T-helper 1 cell treated with Interleukin-12 subunit alpha and Interleukin-12 subunit beta and Interleukin-4 antibody, amounts not matched to agents 30 ng/mL and 1 ng/mL, for 36 hours (primary cell): ENCODE results near the gene OTUB2. TPM values are rescaled to one million over a fixed set of nuclear protein-coding genes. Genes with fewer than 3 reads are reported as not detected.

ENCODE experiments used
- intact Hi-C: fragments of 100-400 bp; cut with micrococcal nuclease; formaldehyde crosslinking; loops from one replicate; pipeline ENCODE4 v1.15.1; 2024
- total RNA-seq: library from RNA; stranded (reverse); gene quantifications from 2 replicates; pipeline ENCODE4 v1.2.3, GENCODE V29; 2022

The OTUB2 gene
- total RNA-seq, 1 donor from 2014 or later = 3.3 TPM

DNA sequence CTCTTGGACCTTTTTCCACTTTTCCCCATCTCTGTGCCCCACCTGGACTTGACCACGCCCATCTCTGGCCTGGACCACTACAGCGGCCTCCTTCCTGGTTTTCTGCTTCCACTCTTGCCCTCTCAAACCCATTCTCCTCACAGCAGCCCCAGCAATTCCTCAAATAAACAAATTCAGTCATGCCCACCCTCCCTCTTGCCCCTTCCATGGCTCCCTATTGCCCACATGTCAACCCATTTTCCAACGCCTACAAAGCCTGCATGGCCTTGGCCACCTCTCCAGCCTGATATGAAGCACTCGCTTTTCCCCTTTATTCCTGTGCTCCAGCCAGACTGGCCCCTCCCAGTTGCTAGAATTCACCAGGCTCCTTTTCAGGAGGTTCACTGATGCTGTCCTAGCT is 5.9 kb upstream of the OTUB2 start:
- intact Hi-C loops = loop anchor here (10.0 kb wide), 2 partner anchors 685 to 815 kb away; partner anchors contain the start of genes BTBD7, GON7 and UBR7

DNA sequence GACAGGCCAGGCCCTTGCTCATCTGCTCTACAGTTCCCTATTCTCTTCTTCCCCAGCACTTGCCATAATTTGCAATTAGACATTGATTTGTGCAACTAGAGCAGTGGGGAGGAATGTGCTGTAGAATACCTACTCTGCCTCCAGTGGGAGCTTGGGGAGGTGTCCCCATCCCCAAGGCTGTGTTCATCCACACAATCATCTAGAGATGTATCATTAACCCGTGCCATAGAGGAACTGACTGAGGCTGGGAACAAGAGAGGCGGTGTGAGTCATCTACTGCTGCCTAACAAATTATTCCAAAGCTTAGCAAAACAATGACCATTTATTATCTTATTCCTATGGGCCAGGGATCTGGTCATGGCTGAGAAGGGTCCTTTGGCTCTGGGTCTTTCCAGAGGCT is 5.1 kb upstream of the OTUB2 start:
- intact Hi-C loops = loop anchor here (1.0 to 10.0 kb wide), 3 partner anchors 10 to 816 kb away; partner anchors contain the start of genes BTBD7, GON7 and UBR7

DNA sequence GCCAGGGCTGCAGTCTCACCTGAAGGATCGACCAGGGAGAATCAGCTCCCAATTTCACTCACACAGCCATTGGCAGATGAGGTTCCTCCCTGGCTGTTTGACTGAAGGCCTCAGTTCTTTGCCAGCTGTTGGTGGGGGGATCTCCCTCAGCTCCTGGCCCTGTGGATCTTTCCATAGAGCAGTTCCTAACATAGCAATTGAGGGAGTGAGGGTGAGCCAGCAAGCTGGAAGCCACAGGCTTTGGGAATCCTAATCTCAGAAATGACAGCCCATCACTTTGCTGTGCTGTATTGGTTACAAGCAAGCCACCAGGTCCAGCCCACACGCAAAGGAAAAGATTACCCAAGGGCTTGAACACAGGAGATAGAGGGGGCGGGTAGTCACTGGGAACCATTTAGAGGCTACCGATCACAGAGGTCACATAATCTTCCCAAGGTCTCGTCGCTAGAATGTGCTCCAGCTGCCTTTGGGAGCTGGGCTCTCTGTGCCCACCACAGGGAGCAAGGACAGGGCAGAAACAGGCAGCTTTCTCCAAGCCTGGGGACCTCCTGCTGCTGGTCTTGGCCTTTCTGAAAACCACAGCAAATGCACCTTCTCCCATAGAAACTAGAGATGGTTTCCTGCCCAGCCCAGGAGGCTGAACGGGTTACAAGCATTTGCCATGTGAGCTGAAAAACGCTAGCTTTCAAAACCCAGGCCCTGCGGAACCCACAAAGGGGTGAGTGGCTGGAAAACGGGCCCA is 4.6 kb upstream of the OTUB2 start:
- intact Hi-C loops = loop anchor here (1.0 to 10.0 kb wide), 3 partner anchors 10 to 817 kb away; partner anchors contain the start of genes BTBD7, GON7 and UBR7

DNA sequence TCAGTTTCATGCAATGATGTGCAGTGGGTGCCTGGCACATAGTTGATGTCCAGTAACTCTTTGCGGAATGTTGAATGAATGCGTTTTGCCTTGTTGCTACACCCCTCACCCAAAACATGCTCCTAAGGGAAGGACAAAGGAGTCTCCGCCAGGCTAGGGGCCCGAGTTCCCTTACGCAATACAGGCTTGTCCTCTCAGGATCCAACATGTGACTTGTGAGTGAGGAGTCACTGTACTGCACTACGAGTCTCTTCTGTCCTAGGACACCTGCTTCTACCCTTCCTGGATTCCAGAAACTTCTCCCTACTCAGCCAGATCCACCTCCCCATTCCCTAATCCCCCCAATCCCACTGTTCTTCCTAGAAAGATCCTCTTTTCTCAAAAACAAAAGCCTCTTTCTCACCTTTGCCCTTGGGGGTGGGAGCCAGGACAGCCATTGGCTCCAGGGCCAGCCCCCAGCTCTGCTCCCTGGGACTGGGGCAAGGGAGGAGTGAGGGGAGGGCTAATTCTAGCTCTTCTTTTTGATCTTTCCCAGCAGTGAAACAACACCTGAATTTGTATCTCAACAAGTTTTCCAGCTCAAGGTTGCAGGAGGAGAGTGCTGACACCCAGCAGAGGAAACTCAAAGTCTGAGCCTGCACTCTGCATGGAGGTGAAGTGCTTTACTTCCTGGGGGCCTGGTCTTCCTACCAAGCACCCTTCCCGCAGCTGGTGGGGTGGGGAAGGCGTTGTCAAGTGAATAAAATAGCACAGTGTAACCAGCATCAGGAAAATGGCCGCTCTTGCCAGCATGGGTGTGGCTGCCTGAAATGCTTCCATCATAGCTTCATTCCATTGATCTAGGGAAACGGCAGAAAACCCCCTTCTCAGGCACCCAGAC is 3.4 kb upstream of the OTUB2 start:
- intact Hi-C loops = loop anchor here (10.0 kb wide), 2 partner anchors 688 to 818 kb away; partner anchors contain the start of genes BTBD7, GON7 and UBR7

DNA sequence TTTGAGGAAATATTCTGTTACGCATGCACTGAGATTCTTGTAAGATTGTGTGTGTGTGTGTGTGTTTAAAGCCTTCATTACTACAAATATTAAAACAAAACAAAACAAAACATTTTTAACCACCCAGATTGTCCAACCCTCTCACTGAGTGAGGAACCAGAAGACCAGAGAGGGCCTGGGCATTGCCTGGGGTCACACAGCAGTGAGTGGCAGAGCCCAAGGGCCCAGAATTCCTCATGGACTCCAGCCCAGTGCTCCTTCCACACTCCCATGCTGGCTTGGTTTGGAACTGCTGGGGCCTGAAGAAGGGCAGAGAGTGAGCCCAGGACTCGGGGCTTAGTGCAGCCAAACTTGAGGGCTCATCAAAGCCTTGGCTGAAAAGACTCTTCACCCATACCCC is 1.6 kb upstream of the OTUB2 start:
- intact Hi-C loops = loop anchor here (10.0 kb wide), 2 partner anchors 690 to 820 kb away; partner anchors contain the start of genes BTBD7, GON7 and UBR7

DNA sequence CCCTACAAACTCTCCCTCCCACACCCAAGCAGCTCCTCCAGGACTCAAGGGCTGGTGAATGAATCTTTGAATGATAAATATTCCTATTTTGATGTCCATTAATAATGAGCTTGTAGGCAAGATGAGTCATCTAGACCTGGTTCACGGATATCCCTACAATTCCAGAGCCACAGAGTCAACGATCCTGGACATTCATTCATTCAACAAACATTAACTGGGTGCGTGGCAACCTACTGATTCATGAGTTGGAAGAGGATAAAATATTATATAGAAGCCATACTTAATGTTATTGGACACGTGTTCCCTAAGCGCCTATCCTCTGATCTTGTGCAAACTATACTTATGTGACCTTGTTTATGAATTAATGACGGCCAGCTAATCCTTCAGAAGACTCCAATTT is 420 bp upstream of the OTUB2 start:
- intact Hi-C loops = loop anchor here (1.0 to 10.0 kb wide), 12 partner anchors 11 to 821 kb away; partner anchors contain the start of genes BTBD7, DDX24, GON7 and IFI27L1

DNA sequence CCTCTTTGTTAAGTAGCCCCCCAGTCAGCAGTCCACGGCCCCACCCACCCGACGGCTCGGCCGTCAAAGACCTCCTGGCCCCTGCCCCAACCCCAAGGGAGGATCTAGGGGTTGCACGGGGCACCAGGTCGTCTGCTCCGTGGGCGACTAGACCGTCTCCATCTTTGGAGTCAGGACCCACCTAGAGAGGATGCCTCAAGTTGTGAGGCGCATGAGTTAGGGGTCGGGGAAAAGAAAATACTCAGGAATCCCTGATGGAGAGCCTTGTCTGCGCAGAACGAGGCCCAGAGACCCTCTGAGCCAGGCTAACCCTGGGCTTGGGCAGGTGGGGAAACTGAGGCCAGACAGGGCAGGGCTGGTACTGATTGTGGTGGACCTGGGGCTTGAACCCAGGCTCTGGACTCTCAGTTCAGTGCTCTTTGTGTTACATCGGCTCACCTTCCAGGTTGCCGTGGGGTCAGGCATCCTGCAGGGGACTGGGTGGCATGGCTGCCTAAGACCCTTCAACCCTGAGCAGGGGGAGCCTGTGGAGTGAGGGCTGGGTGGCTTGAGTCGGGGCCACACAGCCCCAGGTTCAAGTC is 839 bp downstream of the OTUB2 start:
- intact Hi-C loops = loop anchor here (1.0 to 10.0 kb wide), 12 partner anchors 9 to 822 kb away; partner anchors contain the start of genes BTBD7, DDX24, GON7 and IFI27L1

DNA sequence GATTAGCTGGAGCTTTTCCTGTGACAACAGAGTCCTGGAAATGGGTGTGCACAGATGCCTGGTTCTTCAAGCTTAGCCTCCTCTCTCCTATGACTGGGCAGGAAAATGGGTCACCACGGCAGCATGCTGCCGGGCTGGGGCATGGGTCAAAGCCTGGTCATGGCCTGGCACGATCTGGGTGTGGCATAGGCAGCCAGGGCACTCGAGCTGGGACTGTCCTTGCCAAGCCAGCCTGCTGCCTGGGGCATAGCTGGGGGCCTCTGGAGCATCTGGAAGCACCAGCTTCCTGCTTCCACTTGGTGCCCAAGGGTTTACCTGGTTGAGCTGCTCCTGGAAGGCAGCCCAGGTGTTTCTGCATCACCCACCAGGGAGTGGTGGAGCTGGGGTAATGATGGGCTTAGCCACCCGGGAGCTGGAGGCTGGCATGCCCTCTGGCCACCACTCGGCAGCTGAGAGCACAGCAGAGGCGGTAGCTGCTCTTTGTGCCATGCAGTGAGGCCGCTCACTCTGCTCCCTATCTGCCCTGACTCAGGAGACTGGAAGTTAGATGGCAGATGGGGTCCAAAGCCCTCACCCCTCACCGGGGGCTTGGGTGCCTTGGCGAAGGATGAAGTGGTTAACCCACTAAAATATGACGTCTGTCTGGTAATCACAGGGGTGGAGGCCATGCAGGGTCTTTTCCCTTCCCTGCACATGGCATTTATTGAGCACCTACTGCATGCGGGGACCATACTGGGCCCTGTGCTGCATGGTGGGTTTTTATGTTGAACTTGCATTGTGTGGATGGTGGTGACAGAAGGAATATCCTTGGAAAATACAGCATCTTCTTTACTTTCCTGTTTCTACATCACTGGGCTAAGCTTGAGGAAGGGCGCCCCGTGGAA is 1.7 kb downstream of the OTUB2 start:
- intact Hi-C loops = loop anchor here (2.0 to 10.0 kb wide), 3 partner anchors 153 to 823 kb away; partner anchors contain the start of genes BTBD7, GON7 and UBR7

DNA sequence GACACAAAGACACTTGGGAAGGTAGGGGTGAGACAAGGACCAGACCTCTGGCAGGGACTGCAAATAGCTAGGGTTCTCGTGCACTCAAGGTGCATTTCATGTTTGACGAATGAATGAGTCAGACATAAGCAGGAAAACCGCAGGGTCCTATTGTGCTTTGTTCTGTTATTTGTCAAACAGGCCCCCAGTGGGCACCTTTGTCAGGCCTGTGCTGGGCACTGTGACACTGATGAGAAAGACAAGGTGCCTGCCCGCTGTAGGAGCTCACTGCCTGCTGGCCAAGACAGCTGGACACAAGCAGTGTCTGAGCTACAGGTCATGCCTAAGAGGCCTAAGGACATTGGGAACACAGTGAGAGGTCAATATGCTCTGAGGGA is 2.3 kb downstream of the OTUB2 start:
- intact Hi-C loops = loop anchor here (10.0 kb wide), 2 partner anchors 694 to 824 kb away; partner anchors contain the start of genes BTBD7, GON7 and UBR7

DNA sequence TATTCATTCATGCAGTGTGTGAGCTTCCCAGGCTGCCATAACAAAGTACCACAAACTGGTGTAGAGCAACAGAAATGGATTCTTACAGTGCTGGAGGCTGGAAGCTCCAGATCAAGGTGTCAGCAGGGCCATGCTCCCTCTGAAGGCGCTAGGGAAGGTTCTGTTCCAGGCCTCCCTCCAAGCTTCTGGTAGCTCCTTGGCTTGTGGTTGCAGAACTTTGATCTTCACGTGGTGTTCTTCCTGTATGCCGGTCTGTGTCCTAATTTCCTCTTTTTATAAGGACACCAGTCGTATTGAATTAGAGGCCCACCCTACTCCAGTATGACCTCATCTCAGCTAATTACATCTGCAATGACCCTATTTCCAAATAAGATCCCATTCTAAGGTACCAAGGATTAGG is 3.1 kb downstream of the OTUB2 start:
- intact Hi-C loops = loop anchor here (10.0 kb wide), 2 partner anchors 694 to 824 kb away; partner anchors contain the start of genes BTBD7, GON7 and UBR7

DNA sequence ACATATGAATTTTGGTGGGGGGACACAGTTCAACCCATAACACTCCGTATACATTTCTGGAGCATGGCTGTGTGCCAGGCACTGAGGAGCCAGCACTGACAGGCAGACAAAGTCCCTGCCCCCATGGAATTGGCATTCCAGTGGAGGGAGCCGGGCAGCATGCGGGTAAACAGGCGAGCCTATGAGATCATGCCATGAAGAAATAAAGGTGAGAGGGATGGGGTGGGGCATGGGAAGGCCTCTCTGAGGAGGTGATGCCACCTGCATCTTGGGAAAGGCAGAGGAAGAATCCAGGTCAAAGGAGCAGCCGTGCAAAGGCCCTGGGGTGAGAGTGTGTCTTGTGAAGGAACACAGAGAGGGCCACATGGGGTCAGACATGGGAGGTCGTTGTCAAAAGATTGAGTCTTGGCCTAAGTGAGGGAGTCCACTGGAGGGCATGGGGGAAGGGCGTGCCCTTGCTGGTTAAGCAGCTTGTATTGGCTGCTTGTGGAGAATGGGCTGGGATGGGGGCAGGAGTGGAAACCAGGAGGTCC is 3.6 kb downstream of the OTUB2 start:
- intact Hi-C loops = loop anchor here (10.0 kb wide), 2 partner anchors 695 to 825 kb away; partner anchors contain the start of genes BTBD7, GON7 and UBR7

DNA sequence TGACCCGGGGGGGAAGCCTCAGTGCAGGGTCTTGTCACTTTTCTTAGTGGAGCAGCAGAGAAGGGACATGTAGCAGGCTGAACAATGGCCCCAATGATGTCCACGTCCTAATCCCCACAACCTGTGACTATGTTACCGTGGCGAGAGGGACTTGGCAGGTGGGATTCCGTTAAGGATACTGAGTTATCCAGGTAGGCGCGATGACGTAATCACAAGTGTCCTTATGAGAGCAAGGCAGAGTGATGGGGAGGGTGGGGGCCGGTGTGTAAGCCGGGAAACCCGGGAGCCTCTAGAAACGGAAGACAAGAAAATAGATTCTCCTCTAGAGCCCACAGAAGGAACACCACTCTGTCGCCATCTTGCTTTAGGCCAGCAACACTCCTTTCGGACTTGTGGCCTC is 4.4 kb downstream of the OTUB2 start:
- intact Hi-C loops = no loop called here

DNA sequence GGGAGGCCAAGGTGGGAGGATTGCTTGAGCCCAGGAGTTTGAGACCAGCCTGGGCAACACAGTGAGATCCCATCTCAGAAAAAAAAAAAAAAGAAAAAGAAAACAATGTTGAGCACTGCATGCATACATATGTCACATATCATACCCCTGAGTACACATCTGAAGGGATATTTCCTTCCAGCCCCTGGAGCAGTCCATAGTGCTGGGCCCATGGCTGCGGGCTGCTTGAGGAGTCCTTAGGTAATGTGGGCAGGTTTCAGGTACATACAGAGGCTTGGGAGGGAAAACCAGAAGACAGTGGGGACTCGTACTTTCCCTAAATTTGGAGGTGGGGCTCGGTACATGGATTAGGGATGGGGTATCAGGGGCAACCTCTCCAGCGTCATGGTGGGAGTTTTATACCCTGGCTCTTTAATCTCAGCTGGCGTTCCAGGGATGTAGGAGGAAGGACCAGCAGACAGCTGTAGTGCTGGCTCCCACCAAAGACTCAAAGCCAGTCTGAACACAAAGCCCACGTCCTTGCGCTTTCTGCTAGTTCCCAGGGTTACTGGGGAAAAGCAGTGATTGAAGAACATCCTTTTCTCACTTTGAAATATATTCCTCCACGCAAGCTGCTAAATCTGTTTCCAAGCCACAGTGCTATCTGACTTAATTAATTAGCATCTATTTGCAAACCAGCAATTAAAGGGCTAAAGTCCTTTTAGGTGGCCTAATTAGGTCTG is 5.2 kb downstream of the OTUB2 start:
- intact Hi-C loops = no loop called here

DNA sequence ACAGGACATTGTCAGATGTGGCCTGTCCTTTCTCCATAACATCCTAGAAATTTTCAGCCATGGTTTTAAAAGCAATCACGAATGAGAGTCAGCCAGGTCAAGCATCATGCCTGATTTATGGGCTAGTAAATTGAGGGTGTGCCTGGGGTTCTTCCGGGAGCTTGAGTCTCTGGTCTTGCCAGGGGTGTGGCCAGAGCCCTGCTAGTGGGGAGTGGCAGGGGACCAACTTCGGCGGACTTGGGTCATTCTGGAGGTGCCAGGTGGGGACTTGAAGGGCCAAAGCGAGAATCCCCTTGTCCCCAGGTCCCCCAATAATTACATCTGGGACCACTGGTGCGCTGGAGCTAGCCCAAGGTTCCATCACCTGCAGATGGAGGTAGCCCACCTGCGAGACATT is 5.7 kb downstream of the OTUB2 start:
- intact Hi-C loops = no loop called here

DNA sequence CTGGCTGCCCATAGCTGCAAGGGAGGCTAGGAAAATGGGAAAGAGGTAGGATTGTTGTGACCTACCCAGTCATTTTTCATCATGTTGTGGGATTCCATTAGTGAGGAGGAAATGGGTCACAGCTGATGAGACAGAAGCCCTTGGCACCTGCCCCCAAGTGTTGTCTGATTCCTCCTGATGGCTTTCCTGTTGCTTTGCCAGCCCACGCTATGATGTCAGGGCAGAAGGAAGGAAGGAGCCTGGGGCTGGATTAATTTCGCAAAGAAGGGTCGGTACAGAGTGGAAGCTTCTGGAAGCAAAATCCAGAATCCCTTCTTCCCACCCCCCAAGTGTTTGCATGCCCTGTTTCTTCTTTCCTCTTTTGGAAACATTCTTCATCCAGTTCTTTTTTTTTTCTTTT is 8.7 kb downstream of the OTUB2 start:
- intact Hi-C loops = no loop called here

DNA sequence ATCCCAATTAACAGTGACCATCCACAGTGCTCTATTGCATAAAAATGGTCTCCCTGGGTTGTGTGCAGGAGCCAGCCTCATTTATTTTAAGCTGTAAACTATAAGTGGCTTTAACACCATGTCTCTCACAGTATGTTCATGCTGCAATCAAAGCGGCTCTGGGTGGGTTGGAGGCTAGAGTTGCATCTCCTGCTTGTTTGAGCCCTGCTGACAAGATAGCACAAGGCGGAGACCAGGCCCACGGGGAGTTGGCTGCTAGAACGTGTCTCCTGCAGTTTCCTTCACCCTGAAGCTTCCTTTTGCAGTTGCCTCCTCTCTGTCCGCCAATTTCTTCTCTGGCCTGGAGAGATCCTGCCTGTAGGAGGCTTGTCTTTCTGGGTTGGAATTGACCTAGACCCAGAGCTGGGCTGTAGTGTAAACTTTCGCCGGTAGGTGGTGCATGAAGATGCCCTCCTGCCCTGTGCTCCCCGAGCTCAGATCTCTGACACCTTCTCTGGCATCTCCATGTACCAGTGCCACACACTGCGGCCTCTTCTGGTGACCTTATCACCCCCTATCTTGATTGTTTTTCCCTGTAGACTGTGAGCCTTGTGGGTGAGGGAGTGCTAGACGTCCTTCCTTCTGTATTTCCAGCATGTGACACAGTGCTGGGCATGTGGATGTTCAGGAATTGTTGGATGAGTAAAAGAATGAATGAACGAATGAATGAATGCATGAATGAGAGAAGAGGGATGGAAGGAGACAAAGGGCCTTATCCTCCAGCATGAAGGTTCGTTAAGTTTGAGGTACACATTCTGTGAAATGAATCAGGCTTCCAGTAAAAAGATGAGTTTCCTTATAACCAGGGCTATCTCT is 10.4 kb downstream of the OTUB2 start:
- intact Hi-C loops = loop anchor here (1.0 kb wide), 6 partner anchors 10 to 144 kb away; partner anchors contain the start of genes DDX24, IFI27L1, IFI27L2 and OTUB2

DNA sequence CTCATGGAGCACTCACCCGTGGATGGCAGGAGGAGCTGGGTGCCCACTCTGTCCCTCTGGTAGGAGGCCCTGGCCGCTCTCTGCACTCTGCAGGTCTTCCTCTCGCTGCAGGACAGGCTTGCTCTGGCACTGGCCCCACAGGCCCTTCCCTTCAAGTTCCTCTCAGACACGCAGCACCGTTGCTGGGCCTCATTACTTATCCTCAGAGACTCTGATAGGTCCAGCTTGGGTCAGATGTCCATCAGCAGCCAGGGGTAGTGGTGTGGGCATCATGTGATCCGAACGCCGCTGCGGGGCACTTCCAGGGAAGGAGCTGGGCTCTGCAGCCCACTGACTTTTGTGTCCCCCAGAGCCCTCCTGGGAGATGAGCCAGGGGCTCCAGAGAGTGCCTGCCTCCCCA is 11.8 kb downstream of the OTUB2 start:
- intact Hi-C loops = no loop called here

DNA sequence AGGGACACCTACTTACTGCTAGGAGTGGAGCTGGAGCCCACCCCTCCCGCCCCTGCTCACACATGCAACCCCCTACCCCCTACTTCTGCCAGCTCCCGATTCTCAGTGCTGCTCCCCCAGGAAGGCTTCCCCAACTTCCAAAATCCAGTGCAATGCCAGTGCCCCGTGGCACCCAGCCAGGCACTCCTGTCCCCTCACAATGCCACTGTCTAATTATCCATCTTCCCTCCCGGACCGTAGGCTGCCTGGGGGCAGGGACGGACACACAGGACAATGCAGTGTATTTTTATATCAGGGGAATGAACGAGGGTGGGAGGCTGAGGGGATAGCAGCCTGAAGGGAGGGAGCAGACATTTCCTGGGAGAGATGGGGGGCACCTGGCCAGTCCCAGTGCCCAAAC is 12.4 kb downstream of the OTUB2 start:
- intact Hi-C loops = no loop called here
